ENCODE data around the gene DCST2. TPM values are rescaled to one million over a fixed set of nuclear protein-coding genes. Genes with fewer than 3 reads are reported as not detected.

DCST2 gene
- polyA plus RNA-seq, 1 of the 3 experiments (the other 2 are of a cell fraction): 0.76 TPM

DNA sequence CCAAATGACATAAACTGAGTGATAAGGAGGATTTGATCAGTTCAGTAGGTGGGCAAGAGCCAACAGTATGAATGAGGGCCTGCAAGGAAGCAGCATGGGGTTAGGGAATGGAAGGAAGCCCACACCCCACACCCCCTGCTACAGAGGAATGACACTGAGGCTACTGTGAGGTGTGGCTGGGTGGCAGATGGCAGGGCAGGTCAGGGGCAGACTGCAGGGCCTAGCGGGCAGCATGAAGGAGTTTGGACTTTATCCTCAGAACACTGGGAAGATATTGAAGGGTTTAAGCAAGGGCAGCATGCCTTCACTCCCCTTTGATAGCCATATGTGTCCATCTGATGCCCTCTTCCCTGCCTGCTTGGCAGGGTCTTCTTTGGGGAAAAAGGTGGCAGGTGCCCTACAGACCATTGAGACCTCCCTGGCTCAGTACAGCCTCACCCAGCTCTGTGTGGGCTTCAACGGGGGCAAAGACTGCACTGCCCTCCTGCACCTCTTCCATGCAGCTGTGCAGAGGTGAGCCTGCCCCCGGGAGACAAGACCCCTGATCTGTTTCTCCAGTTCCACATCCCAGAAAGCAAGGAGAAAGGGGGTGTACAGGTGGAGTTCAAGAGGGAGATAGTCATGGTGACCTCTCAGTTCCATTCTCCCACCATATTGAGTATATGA lies 44.3 kb downstream of the DCST2 start:
- H3K27ac ChIP-seq (ENCODE audit: low read depth in 2 of 2, low read length in 1 of 2): no peak overlapping the region; a peak in 1 of 4 replicates
- H3F3A ChIP-seq (replicated peaks; ENCODE audit: insufficient read depth): no peaks in the 10 kb centered on the region
- no peaks in the 10 kb centered on the region for H4K20me1 ChIP-seq (ENCODE audit: insufficient read depth)
- ChIA-PET CTCF (interaction anchor here (1.2 to 37.5 kb wide), 5 partner anchors 9 to 102 kb away, joined by 4 to 640 read pairs (median 10); partner anchors contain the start of genes CKS1B, LENEP and ZBTB7B), POLR2A (interaction anchor here (1.4 kb wide), 1 partner anchor 11 kb away, joined by 4 read pairs; no protein-coding TSS in a partner anchor)
- H3K9me2 ChIP-seq: no peaks in the 10 kb centered on the region
- no peak overlapping the region for H2AFZ ChIP-seq (ENCODE audit: low read depth)
- no peak overlapping the region for H3K4me2 ChIP-seq
- no peak for TF ChIP-seq EZH2phosphoT487 (IDR thresholded peaks at IDR 0.05; ENCODE audit: borderline replicate concordance, low read depth)
- no peak for TF ChIP-seq FOXM1 (IDR thresholded peaks at IDR 0.05; ENCODE audit: low read depth)
- no peak for TF ChIP-seq RCOR1 (IDR thresholded peaks at IDR 0.05; ENCODE audit: low read length)
- no peaks in the 10 kb centered on the region for H3K27me3 ChIP-seq (ENCODE audit: insufficient read depth)
- H3K9me3 ChIP-seq: no peaks in the 10 kb centered on the region
- no peak for DNase-seq
- peaks cover 44% of the 10 kb centered on the region for H3K79me2 ChIP-seq (ENCODE audit: insufficient read depth)
- no peak overlapping the region for H3K4me3 ChIP-seq (ENCODE audit: low read depth in 2 of 2, low read length in 1 of 2)
- 66% methylated on average over 3 of the region's 3 CpGs for WGBS (ENCODE audit: low lambda C conversion rate)
- H3K36me3 ChIP-seq (replicated peaks in 1 of 2; ENCODE audit: control insufficient read depth in 1 of 2, insufficient read depth in 2 of 2, low read length in 1 of 2): peaks cover 24 to 33% of the 10 kb centered on the region in 2 experiments
- peaks cover 0 to 28% of the 10 kb centered on the region in 2 experiments; a peak in 1 of 4 replicates for H3K4me1 ChIP-seq (ENCODE audit: control insufficient read depth in 1 of 2, insufficient read depth in 2 of 2, low read depth in 1 of 2, low read length in 1 of 2)
- no peak overlapping the region for H3K9ac ChIP-seq

DNA sequence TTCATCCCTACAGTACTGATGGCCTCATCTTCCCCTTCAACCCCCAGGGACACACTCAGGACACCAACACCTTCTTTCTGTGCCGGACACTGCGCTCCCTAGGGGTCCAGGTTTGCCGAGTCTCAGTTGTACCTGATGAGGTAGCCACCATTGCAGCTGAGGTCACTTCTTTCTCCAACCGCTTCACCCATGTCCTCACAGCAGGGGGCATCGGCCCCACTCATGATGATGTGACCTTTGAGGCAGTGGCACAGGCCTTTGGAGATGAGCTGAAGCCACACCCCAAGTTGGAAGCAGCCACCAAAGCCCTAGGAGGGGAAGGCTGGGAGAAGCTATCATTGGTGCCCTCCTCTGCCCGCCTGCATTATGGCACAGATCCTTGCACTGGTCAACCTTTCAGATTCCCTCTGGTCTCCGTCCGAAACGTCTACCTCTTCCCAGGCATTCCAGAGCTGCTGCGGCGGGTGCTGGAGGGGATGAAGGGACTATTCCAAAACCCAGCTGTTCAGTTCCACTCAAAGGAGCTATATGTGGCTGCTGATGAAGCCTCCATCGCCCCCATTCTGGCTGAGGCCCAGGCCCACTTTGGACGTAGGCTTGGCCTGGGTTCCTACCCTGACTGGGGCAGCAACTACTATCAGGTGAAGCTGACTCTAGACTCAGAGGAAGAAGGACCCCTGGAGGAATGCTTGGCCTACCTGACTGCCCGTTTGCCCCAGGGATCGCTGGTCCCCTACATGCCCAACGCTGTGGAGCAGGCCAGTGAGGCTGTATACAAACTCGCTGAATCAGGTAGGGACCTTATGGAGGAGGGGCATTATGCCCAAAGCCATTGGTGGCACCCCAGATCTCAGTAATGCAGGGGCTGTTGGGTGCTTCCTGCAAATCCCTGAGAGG lies 45.3 kb downstream of the DCST2 start:
- no peak overlapping the region for H3K9ac ChIP-seq
- ChIA-PET POLR2A (interaction anchor here (0.6 to 1.2 kb wide), 4 partner anchors 11 to 65 kb away, joined by 3 to 4 read pairs (median 3); no protein-coding TSS in a partner anchor), CTCF (interaction anchor here (0.6 to 37.5 kb wide), 11 partner anchors 10 to 103 kb away, joined by 3 to 640 read pairs (median 4); partner anchors contain the start of genes CKS1B, LENEP, PBXIP1 and PYGO2)
- H3F3A ChIP-seq (replicated peaks; ENCODE audit: insufficient read depth): peaks cover 4% of the 10 kb centered on the region
- H3K36me3 ChIP-seq (replicated peaks in 1 of 2; ENCODE audit: control insufficient read depth in 1 of 2, insufficient read depth in 2 of 2, low read length in 1 of 2): peaks cover 24 to 33% of the 10 kb centered on the region in 2 experiments
- H3K27ac ChIP-seq (ENCODE audit: low read depth in 2 of 2, low read length in 1 of 2): no peak overlapping the region
- WGBS (ENCODE audit: low lambda C conversion rate): 93% methylated on average over 13 of the region's 17 CpGs
- no peaks in the 10 kb centered on the region for H3K27me3 ChIP-seq (ENCODE audit: insufficient read depth)
- no peak for DNase-seq
- H2AFZ ChIP-seq (ENCODE audit: low read depth): no peak overlapping the region
- H3K4me2 ChIP-seq: no peak overlapping the region
- no peaks in the 10 kb centered on the region for H3K9me2 ChIP-seq
- peaks cover 0 to 26% of the 10 kb centered on the region in 2 experiments; a peak in 1 of 4 replicates for H3K4me1 ChIP-seq (ENCODE audit: control insufficient read depth in 1 of 2, insufficient read depth in 2 of 2, low read depth in 1 of 2, low read length in 1 of 2)
- TF ChIP-seq GATA2 (CRISPR knock-in tag; IDR thresholded peaks at IDR 0.05) (no peak), RFX5 (IDR thresholded peaks at IDR 0.05; ENCODE audit: low read length) (no peak), ELF1 (IDR thresholded peaks at IDR 0.05) (no peak), EZH2phosphoT487 (IDR thresholded peaks at IDR 0.05; ENCODE audit: borderline replicate concordance, low read depth) (no peak), EP300 (IDR thresholded peaks at IDR 0.05; ENCODE audit: borderline replicate concordance in 1 of 2, low read depth in 1 of 2, low read length in 1 of 2) (no peak), JUND (IDR thresholded peaks at IDR 0.05) (no peak), RCOR1 (IDR thresholded peaks at IDR 0.05; ENCODE audit: low read length) (no peak), RAD21 (IDR thresholded peaks at IDR 0.05; ENCODE audit: low read length) (peak; percentile 37)
- H4K20me1 ChIP-seq (ENCODE audit: insufficient read depth): no peaks in the 10 kb centered on the region
- H3K4me3 ChIP-seq (ENCODE audit: low read depth in 2 of 2, low read length in 1 of 2): no peak overlapping the region
- peaks cover 54% of the 10 kb centered on the region for H3K79me2 ChIP-seq (ENCODE audit: insufficient read depth)
- no peaks in the 10 kb centered on the region for H3K9me3 ChIP-seq
